HG02798 (cell line): ENCODE results near the gene TMEM132D.

Experiments
- ATAC-seq: cut with Tn5 transposase; IDR thresholded peaks from one replicate; pipeline ENCODE4 v1.9.1; 2021; ENCODE audit warnings: mild to moderate bottlenecking; ENCODE audit not compliant: unreplicated experiment, poor library complexity

The TMEM132D gene

DNA sequence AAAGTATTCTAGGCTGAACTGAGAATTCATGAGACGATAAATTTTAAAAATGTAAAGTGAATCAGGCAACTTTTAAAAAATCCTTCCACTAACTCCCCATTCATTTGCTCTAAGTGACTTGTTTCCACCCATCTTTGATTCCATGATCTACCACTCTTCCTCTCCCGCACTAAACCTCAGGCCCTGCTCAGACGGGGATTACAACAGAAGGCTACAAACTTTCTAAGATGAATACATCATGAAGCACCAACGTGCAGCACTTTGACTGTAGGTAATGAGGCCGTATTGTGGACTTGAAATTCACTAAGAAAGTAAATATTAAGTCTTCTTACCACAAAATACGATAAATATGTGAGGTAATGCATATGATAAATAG is 30.0 kb downstream of the TMEM132D start:
- no peak for ATAC-seq

DNA sequence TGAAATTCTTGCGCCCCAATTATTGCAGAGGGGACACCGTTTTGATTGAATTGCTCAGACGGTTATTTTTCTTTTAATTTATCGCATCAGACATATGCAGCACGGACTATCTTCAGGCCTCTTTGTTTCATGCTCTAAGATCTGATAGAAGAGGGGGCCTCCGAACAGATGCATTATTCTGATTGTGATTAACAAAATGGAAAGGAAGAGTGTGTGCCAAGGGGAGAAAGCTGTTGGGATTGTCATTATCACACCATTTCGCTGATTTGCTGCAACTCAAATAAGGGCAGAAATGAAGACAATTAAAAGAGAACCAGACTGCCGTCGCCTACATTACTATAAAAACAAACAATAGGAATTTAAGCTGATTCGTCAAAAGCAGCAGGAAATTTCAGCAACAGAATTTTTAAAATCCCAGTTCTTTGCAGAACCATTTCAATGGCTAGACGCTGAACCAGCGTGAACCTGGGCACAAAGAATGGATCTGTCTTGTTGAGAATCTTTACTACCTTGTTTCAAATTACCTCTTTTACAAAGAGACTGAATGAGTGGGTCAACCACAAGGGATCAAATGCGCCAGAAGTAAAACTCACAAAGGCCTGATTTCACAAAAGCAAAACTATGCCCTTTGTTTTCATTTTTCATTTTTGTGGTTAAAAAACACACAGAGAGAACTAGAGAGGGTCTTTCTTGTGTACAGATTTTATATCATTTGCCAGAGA is 30.6 kb downstream of the TMEM132D start:
- ATAC-seq: no peak

DNA sequence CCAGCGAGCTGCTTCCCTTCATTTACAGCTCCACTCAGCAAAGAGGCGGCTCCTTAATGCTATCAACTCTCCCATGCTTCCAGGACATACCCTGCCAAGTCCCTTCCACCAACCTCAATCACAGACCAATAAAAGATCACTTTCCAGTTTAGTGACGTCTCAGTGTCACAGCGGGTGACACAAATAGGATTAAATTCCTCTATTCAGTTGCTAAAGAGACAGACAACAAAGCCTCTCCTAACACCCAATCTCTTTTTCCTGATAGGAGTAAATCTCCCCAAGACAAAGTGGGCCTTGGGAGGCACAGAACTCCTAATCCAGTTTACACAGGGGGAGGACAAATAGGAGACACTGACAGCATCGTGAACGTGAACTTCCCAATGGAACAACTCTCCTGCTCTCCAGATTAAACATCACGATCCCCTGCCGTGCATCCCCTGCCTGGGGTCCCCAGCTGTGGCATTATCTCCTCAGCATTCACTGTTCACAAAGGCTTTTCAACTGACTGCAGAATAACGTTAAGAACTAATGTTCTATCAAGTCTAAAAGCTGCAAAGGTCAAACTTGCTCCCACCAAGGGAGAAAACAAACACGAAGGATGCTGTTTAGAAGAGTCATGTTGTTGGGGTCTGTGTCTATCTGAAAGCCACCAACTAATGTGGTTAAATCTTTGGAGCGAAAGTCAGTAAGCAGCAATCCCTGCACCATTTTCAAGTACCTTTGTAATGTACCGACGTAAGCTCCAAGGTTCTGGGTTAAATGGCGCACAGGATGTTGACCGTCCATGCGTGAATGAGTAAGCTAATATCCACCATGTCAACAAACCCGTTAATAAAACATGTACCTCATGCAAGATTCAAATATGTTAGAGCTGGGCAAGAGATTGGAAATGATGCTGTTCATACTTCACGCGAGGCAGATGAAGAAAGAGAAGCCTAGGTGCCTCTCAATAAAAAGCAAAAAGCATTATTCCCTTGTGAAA is 31.5 kb downstream of the TMEM132D start:
- no peak for ATAC-seq

DNA sequence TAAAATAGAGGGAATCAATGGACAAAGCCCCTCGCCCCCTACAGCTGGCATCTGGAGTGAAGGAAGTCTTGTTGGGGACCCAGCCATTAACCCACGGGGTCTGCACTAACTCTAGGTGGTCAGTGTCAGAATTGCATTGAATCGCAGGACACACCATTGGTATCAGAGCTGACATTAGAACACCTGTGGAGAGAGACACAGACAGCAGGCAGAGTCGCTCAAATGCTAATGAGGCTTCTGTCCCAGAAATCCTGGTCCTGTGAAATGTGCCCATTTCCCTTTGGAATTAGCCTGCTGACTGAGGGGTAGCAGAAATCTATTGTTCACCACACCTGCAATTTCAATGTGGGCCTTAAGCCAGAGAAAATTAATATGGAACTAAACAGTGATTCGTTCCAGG is 33.0 kb downstream of the TMEM132D start:
- no peak for ATAC-seq

DNA sequence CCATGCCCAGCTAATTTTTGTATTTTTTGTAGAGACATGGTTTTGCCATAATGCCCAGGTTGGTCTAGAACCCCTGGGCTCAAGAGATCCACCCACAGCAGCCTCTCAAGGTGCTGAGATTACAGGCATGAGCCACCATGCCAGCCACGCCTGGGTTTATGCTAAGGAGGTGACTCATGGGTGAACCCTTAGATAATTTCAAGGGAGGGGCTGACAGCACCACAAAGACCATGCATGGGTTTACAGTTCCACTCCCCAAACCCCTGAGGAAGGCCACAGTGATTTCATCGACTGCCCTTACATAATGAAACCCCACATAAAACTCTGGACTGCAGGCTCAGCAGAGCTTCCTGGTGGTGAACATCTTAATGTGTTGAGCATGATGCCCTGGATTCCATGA is 33.7 kb downstream of the TMEM132D start:
- no peak for ATAC-seq

DNA sequence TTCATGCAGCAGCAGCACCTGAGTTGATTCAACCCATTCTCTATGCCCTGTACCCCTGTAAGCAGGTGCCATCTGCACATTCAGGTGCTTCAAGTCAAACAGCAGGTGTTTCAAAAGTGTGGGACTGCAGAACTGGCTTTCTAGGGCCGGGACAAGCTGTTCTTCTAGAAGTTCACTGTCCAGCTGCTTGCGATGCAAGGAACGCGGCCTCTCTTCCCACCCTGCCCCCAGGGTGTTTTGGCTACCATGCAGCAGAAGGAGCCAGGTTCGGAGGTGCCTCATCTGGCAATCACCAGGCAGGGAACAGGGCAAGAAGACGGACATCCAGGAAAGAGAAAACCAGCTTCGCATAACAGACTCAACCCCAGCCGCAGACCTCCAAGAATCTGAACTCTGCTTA is 35.2 kb downstream of the TMEM132D start:
- ATAC-seq: no peak

DNA sequence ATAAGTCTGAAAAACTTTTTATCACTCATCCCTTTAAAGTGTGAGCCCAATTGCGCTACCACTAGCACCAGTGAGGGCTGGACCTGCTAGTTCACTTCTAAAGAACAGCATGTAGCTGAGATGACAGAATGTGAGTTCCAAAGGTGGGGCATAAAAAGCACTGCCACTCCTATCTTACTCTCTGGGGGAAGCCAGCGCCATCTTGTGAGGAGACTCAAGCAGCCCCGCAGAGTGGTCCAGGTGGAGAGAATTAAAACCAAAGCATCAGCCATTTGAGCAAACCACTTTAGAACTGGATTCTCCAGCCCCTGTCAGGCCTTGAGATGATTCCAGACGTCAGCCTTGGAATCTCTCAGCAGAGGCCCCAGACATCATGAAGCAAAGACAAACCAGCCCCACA is 39.9 kb downstream of the TMEM132D start:
- ATAC-seq: no peak

DNA sequence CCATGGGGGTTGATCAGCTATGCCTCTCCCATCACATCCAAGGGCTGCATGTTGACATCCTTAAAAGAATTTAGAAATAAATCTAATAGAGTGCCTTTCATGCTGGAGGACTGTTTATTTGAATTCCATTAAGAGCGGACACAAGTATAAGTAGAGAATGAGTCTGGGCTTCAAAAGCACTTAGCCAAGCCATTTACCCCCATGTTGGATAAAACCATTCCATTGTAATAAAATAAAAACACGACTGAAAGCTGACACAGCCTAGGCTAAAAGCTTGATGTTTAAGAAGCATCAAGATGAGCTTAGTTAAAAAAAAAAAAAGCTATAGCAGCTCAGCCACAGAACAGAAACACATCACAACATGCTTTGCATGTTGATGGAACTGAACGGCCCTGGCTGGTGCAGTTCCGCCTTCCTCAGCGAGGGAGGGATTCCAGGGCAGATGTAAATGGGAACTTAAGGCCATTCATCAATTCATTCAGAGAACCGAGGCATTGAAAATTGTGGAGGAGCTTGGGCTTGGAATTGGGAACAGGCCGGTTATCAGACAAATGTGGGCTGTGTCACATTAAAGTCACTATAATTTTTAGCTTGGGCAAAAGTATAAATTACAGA is 41.2 kb downstream of the TMEM132D start:
- no peak for ATAC-seq

DNA sequence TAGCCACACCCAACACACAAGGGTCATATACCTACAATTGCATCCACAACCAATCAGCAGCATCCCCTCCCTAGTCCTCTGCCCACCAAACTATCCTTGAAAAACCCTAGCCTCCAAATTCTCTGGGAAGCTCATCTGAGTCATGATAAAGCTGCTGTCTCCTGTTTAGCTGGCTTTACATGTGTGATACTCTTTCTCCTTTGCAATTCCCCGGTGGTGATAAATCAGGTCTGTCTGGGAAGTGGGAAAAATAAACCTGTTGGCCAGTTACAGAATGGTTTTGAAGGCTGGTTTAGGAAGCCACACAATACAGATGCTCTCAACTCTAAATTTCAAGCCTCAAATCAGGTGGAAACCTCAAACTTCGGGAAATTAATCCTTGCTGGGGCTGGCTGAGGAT is 41.9 kb downstream of the TMEM132D start:
- ATAC-seq: no peak

DNA sequence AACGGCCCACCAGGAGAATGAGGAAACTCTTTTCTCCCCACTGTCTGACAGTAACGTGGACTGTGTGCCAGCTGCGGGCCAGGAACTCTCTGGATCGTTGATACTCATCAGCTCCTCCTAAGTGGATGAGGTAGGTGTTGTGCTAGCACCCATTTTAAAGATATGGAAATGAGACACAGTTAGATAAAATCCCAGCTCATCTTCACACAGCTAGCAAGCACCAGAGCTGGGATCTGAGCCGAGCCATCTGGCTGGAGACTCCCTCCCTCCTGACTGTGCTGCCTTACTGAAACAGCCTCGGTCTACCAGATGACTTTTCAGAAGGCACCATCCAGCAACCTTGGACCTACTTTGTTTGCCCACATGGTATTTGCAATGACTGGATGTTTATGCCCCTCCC is 49.2 kb downstream of the TMEM132D start:
- no peak for ATAC-seq

DNA sequence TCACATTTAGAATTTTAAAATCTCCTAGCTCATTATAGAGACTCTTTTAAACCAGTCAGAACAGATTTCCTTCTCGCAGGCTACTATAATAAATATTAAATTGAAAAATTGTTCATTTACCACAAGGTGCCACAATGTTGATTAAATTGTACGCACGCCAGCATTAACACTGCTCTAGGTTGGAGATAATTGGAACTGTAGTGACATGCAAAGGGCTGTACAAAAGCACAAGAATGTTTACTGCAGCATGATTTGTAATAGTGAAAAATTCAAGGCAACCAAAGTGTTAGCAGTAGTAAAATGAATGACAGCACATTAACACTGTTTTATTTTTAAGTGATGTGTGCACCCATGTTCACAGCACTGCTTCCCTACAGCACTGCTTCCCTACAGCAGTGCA is 52.5 kb downstream of the TMEM132D start:
- ATAC-seq: no peak

DNA sequence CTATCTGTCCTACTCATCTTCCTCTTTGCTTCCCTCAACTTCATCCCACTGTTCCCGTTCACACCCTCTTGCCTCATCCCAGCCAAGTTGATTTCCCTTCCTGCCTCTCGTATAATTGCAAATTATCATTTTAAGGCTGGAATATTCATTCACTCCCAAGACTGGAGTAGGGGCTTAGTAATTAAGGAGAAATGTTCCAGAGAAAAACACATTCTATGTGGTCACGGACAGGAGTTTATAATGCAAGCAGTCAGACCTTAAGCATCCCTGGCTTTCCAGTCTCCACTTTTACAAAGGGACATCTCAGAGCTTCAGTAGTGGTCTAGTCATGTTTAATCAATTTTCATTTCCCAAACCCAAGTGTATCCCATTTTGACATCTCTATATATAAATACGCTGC is 54.9 kb downstream of the TMEM132D start:
- ATAC-seq: no peak

DNA sequence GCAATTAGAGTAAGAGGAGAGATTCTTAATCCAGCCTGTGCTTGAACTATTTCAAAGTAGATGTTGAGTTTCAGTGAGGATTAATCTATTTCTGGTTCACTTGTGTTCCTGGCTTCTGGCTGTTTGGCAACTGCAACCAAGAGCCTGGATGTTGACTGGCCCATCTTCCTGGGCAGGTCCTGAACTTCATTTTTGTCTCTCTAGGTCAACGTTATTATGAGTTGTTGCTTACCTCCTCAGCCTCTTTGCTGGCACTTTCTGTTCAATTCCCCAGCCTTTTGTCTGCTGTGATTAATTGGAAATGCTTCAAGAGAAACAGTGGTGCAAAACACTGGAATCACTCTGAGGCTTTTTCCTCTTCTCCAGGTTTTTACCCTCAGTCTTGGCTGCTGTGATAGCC is 56.8 kb downstream of the TMEM132D start:
- ATAC-seq: no peak

DNA sequence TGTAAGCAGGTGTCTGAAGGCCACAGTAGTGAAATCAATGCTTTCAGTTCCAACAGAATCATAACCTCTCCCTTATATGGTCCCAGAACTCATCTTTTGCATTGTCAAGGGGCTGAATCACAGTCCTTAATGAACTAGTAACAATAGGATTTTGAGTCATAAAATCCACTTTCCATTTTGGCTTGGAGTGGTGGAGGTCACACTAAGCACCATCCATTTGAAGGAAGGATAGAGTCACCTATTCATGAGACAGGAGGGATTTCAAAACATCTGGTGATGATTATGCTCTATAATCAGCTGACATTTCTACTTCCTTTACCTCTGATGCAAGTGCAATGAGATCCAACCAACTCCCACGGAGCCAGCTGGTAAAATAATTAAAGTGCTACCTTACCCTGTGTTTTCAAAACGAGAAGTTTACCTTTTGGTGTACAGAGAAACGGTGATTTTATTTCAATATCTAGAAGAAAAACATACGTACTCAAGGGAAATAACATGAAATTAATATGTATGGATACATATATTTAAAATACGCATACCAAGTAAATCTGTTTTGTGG is 59.1 kb downstream of the TMEM132D start:
- no peak for ATAC-seq

DNA sequence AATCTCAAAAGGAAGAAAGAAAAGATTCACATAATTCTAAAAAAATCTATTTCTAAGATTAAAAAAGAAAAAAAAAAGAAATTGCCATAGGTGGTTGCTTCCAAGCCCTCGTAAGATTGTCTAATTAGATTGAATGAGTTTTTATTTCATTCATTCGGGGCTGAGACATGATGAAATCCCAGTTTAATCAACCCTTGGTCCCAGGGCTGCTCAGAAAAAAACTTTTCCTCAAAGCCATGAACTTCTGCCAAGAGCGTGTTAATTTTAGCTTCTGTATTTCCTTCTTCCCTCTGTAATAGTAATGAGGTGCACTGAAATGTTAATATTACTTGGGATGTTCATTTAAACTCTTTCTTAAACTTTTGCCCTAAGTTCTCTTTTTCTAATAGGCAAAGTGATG is 62.6 kb downstream of the TMEM132D start:
- ATAC-seq: no peak

DNA sequence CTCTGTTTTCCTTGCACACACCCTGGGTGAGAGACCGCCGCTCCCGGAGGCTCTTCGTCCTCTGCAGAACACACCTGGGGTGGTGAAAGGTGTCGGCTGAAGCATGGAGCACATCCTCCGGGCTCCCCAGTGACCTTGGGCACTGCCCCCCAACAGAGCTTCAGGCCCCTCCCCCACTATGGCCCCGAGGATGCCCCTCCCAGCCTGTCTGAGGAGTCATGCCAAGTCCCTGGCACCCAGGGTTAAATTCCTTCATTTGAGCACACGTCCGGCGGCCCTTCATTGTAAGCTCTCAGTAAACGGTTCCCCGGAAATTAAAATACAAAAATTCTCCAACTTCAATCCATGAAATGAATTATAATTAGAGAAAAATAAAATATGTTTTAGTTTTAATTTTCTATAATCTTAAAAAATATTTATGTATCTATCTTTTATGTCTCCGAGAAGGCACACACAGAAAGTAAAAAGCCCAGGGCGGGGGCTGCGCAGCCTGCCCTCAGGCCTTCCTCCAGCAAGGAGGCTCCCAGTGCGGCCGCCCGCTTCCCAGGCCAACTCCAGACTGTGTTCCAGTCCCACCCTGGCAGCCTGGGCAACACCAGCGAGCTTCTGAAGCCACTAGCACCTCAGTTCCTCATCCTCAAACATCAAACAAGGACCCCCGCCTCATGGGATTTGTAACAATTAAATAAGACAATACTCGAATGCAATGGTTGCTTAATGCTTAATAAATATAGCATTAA is 63.5 kb downstream of the TMEM132D start:
- ATAC-seq: no peak

DNA sequence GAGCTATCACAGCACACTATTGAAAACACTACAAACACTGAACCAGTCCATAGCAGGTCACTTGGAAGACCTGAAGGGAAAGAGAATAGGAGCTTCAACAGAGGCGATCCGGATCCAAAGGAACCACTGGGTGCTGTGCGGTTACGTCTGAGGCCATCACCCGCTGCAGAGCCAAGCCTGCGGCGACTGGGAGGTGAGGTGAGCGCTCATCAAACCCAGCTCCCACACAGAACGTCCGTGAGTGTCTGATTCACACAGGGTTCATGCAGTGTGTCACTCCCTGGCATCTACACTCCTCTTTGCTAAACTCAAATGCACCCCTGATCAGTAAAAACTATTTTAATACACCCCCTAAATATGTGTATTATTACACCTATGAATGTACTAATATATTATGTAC is 64.1 kb downstream of the TMEM132D start:
- ATAC-seq: no peak

DNA sequence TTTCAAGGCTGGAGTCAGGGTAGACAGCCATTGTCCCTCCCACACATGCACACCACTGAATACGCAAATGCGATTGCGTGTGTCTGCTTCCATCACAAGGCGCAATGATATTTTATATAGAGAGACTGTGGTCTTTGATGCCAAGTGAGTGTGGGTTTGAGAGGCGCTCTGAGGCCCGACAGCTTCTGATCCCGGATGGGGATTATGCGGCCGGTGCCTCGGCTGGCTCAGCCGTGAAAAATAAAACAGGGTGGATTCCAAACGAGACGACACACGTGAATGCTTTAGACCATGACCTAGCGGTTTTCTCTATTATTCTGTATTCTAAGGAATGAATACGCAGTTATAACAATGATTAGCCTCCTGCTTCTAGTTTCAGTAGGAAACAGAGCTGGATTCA is 72.5 kb downstream of the TMEM132D start:
- no peak for ATAC-seq

DNA sequence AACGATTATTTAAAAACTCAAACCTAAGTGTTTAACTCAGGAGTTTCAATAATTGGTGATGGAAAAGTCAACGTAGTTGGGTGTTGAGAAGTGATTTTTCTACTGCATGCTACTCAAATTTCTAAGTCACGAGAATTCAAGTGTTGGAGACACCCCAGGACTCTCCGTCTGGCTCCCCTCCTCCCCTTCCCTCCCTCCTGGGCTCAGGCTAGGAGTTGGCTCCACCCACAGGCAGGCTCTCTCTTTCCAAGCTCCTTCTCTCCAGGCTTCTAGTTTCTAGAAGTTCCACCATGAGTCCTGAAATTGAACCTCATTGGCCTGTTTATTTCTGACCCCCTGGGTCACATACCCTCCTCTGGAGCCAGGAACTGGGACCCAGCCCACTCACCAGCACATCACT is 73.0 kb downstream of the TMEM132D start:
- ATAC-seq: no peak

DNA sequence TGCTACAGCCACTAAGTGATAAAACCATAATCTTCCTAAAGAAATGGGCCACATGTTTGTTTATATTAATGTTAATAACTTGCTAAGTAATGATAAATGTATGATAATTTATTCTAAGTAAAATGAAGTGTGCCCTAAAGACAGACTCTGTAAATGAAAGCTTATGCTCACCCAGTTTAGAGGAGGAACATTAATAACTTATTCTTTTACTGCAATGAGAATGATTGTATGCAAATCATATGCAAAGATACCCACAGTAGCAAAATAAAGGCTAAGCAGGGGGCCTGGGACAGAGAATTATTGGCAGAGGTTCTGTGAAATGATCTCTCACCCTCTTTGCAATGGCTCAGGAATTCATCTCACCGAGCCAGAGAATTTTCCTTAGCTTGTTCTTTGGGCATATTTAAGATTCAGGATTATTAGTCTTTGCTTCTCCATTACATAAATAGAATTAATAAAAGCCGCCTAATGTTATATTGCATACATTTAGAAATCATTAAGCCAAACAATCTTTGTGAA is 75.9 kb downstream of the TMEM132D start:
- no peak for ATAC-seq
